Activated CD4-positive, alpha-beta memory T cell treated with anti-CD3 and anti-CD28 coated beads, Interleukin-2, amount 10 ng/mL, durations not matched to agents 7 days and 5 days (primary cell): ENCODE data around the gene RBM33. TPM values are rescaled to one million over a fixed set of nuclear protein-coding genes. Genes with fewer than 3 reads are reported as not detected.
A peak's percentile ranks its signal among the peaks of the same experiment; 100 is the strongest.

Experiments
- CTCF ChIA-PET: fragments of 350-600 bp; sonication (Branson Sonifier 250); formaldehyde crosslinking; loops from one replicate; lab custom pipeline; 2021; ENCODE audit warnings: antibody characterized with exemption, inconsistent platforms; lab: Charles Lee
- POLR2A ChIA-PET: fragments of 350-600 bp; sonication (Branson Sonifier 250); formaldehyde crosslinking; loops from one replicate; lab custom pipeline; 2021; ENCODE audit warnings: antibody characterized with exemption; lab: Charles Lee
- DNase-seq: peaks from one replicate; pipeline ENCODE4 v3.0.0-alpha.2; 2020
- H3K27ac Mint-ChIP-seq: one replicate; pipeline ENCODE4 v1.8.0; 2021; ENCODE audit warnings: mild to moderate bottlenecking, mixed read lengths
- H3K27me3 Mint-ChIP-seq: one replicate; pipeline ENCODE4 v1.8.0; 2021; ENCODE audit warnings: mixed read lengths
- H3K36me3 Mint-ChIP-seq: one replicate; pipeline ENCODE4 v1.8.0; 2021; ENCODE audit warnings: low read depth, mixed read lengths
- H3K4me1 Mint-ChIP-seq: one replicate; pipeline ENCODE4 v1.8.0; 2021; ENCODE audit warnings: mixed read lengths
- H3K4me3 Mint-ChIP-seq: one replicate; pipeline ENCODE4 v1.8.0; 2021; ENCODE audit warnings: mild to moderate bottlenecking, mixed read lengths
- H3K9me3 Mint-ChIP-seq: one replicate; pipeline ENCODE4 v1.8.0; 2021; ENCODE audit warnings: mixed read lengths
- total RNA-seq, 2 experiments: library from RNA; stranded (reverse); gene quantifications; one replicate each; pipeline ENCODE4 v1.2.3, GENCODE V29; 2021

The RBM33 gene
- total RNA-seq, 2 experiments from 2014 or later = 75.8 to 76.5 TPM

GRCh38 chr7:155750255-155751125, 106.0 kb downstream of the RBM33 start:
- no peak overlapping the region for H3K4me3 Mint-ChIP-seq
- H3K27me3 Mint-ChIP-seq = no peaks in the 10 kb centered on the region
- H3K27ac Mint-ChIP-seq = no peak overlapping the region
- peaks cover 48% of the 10 kb centered on the region for H3K4me1 Mint-ChIP-seq
- CTCF ChIA-PET = interaction anchor here (0.6 to 1.4 kb wide), 4 partner anchors 10 to 151 kb away, joined by 3 read pairs; no protein-coding TSS in a partner anchor
- H3K9me3 Mint-ChIP-seq = no peaks in the 10 kb centered on the region
- POLR2A ChIA-PET = no interaction called here
- peaks cover 45% of the 10 kb centered on the region for H3K36me3 Mint-ChIP-seq
- no peak for DNase-seq

- peaks cover 36% of the 10 kb centered on the region for H3K36me3 Mint-ChIP-seq
- ChIA-PET CTCF (interaction anchor here (1.3 to 1.4 kb wide), 2 partner anchors 16 to 152 kb away, joined by 3 read pairs; no protein-coding TSS in a partner anchor), POLR2A (no interaction called here)
Measured at GRCh38 chr7:155751409-155751808, 106.9 kb downstream of the RBM33 start.

GRCh38 chr7:155752756-155753445, 108.4 kb downstream of the RBM33 start:
- Mint-ChIP-seq H3K36me3 (peaks cover 39% of the 10 kb centered on the region), H3K27ac (no peak overlapping the region), H3K9me3 (peaks cover 2% of the 10 kb centered on the region), H3K4me3 (no peak overlapping the region), H3K27me3 (no peaks in the 10 kb centered on the region), H3K4me1 (peaks cover 43% of the 10 kb centered on the region)
- DNase-seq = no peak
- POLR2A ChIA-PET = no interaction called here
- CTCF ChIA-PET = interaction anchor here (1.3 kb wide), 1 partner anchor 11 kb away, joined by 4 read pairs; no protein-coding TSS in a partner anchor

More at GRCh38 chr7:155751409-155751808, 106.9 kb downstream of the RBM33 start:
- Mint-ChIP-seq H3K9me3 (no peaks in the 10 kb centered on the region), H3K4me3 (no peak overlapping the region), H3K27me3 (no peaks in the 10 kb centered on the region), H3K4me1 (peaks cover 42% of the 10 kb centered on the region), H3K27ac (no peak overlapping the region)
- DNase-seq = no peak

DNA sequence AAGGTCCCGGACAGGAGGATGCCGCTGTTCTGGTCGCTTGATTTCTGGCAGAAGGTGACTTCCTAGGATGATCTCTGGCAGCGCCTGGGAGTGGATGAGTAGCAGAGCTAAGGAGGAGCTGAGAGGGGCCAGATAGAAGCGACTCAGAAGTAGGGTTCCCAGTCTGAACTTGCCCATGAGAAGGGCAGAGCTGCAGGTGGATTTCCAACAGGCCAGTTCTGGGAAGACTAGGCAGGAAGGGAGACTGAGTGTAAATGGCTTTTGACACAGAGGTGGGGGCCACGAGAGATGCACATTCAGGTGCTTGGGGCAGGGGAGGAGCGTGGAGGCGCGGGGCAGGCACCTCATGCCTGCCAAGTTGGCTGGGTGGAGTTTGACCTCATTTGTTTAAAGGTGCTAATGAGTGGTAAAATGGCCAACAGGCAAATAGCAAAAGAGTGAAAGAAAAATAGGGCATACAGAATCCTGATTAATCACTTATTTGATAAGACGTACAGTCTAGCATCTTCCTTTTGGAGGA, 109.0 kb downstream of the RBM33 start:
- H3K9me3 Mint-ChIP-seq = peaks cover 2% of the 10 kb centered on the region
- no peak for DNase-seq
- no peak overlapping the region for H3K4me3 Mint-ChIP-seq
- POLR2A ChIA-PET = interaction anchor here (1.6 kb wide), 1 partner anchor 11 kb away, joined by 4 read pairs; no protein-coding TSS in a partner anchor
- H3K36me3 Mint-ChIP-seq = peaks cover 36% of the 10 kb centered on the region
- CTCF ChIA-PET = interaction anchor here (1.3 to 1.5 kb wide), 2 partner anchors 11 to 155 kb away, joined by 4 to 5 read pairs; no protein-coding TSS in a partner anchor
- H3K27ac Mint-ChIP-seq = no peak overlapping the region
- H3K27me3 Mint-ChIP-seq = no peaks in the 10 kb centered on the region
- H3K4me1 Mint-ChIP-seq = peaks cover 43% of the 10 kb centered on the region

- Mint-ChIP-seq H3K36me3 (peaks cover 42% of the 10 kb centered on the region), H3K27ac (no peak overlapping the region), H3K4me3 (no peak overlapping the region), H3K27me3 (no peaks in the 10 kb centered on the region), H3K9me3 (peaks cover 2% of the 10 kb centered on the region), H3K4me1 (peaks cover 43% of the 10 kb centered on the region)
- DNase-seq = no peak
- ChIA-PET POLR2A (interaction anchor here (1.6 kb wide), 1 partner anchor 10 kb away, joined by 4 read pairs; no protein-coding TSS in a partner anchor), CTCF (interaction anchor here (0.9 to 1.5 kb wide), 3 partner anchors 10 to 155 kb away, joined by 3 to 5 read pairs (median 4); no protein-coding TSS in a partner anchor)
Measured at GRCh38 chr7:155754165-155754564, 109.7 kb downstream of the RBM33 start.

- peaks cover 2% of the 10 kb centered on the region for H3K9me3 Mint-ChIP-seq
- CTCF ChIA-PET = interaction anchor here (0.6 kb wide), 1 partner anchor 10 kb away, joined by 3 read pairs; no protein-coding TSS in a partner anchor
- no peak overlapping the region for H3K27ac Mint-ChIP-seq
- no peak overlapping the region for H3K4me3 Mint-ChIP-seq
- no peaks in the 10 kb centered on the region for H3K27me3 Mint-ChIP-seq
- no peak for DNase-seq
- H3K4me1 Mint-ChIP-seq = peaks cover 38% of the 10 kb centered on the region
- POLR2A ChIA-PET = interaction anchor here (1.6 kb wide), 1 partner anchor 9 kb away, joined by 4 read pairs; no protein-coding TSS in a partner anchor
- H3K36me3 Mint-ChIP-seq = peaks cover 41% of the 10 kb centered on the region
Measured at GRCh38 chr7:155755026-155755425, 110.6 kb downstream of the RBM33 start.

GRCh38 chr7:155756322-155756721, 111.9 kb downstream of the RBM33 start:
- no peak for DNase-seq
- Mint-ChIP-seq H3K27me3 (no peaks in the 10 kb centered on the region), H3K4me3 (no peak overlapping the region), H3K4me1 (peaks cover 36% of the 10 kb centered on the region), H3K9me3 (peaks cover 2% of the 10 kb centered on the region), H3K36me3 (peaks cover 48% of the 10 kb centered on the region), H3K27ac (no peak overlapping the region)
- CTCF ChIA-PET = no interaction called here
- POLR2A ChIA-PET = interaction anchor here (1.0 kb wide), 1 partner anchor 112 kb away, joined by 3 read pairs; the partner anchor contains the start of gene RBM33

DNA sequence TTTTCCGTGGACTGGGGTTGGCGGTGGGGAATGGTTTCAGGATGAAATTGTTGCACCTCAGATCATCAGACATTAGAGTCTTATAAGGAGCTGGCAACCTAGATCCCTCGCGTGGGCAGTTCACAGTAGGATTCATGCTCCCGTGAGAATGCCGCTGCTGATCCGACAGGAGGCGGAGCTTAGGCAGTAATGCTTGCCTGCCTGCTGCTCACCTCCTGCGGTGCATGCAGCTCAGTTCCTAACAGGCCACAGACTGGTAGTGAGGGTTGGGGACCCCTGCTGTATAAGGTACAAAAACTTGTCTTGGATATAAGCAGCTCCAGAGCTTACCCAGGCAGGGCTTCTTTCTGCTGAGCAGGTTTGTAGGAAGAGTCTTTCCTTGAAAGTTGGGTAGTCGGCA, 113.9 kb downstream of the RBM33 start:
- no peak for DNase-seq
- H3K9me3 Mint-ChIP-seq = peaks cover 2% of the 10 kb centered on the region
- CTCF ChIA-PET = interaction anchor here (1.1 to 2.0 kb wide), 2 partner anchors 9 to 159 kb away, joined by 3 to 6 read pairs; no protein-coding TSS in a partner anchor
- peaks cover 39% of the 10 kb centered on the region for H3K4me1 Mint-ChIP-seq
- no peak overlapping the region for H3K27ac Mint-ChIP-seq
- H3K4me3 Mint-ChIP-seq = no peak overlapping the region
- H3K36me3 Mint-ChIP-seq = peaks cover 53% of the 10 kb centered on the region
- POLR2A ChIA-PET = interaction anchor here (1.2 kb wide), 1 partner anchor 9 kb away, joined by 3 read pairs; no protein-coding TSS in a partner anchor
- no peaks in the 10 kb centered on the region for H3K27me3 Mint-ChIP-seq

- DNase-seq = no peak
- Mint-ChIP-seq H3K4me3 (no peak overlapping the region), H3K27me3 (no peaks in the 10 kb centered on the region), H3K36me3 (peaks cover 62% of the 10 kb centered on the region), H3K9me3 (peaks cover 2% of the 10 kb centered on the region), H3K27ac (no peak overlapping the region), H3K4me1 (peaks cover 44% of the 10 kb centered on the region)
- ChIA-PET POLR2A (no interaction called here), CTCF (interaction anchor here (0.7 to 5.1 kb wide), 2 partner anchors 8 to 161 kb away, joined by 3 to 30 read pairs; no protein-coding TSS in a partner anchor)
Measured at GRCh38 chr7:155759740-155760430, 115.4 kb downstream of the RBM33 start.

GRCh38 chr7:155761162-155761561, 116.7 kb downstream of the RBM33 start:
- CTCF ChIA-PET = interaction anchor here (5.1 kb wide), 1 partner anchor 162 kb away, joined by 30 read pairs; no protein-coding TSS in a partner anchor
- H3K27me3 Mint-ChIP-seq = no peaks in the 10 kb centered on the region
- POLR2A ChIA-PET = interaction anchor here (3.7 kb wide), 1 partner anchor 117 kb away, joined by 16 read pairs; the partner anchor contains the start of gene RBM33
- no peak overlapping the region for H3K27ac Mint-ChIP-seq
- no peak for DNase-seq
- H3K4me1 Mint-ChIP-seq = peaks cover 51% of the 10 kb centered on the region
- no peak overlapping the region for H3K4me3 Mint-ChIP-seq
- H3K36me3 Mint-ChIP-seq = peaks cover 68% of the 10 kb centered on the region
- H3K9me3 Mint-ChIP-seq = peaks cover 2% of the 10 kb centered on the region

- no peak for DNase-seq
- ChIA-PET CTCF (interaction anchor here (5.1 kb wide), 1 partner anchor 163 kb away, joined by 30 read pairs; no protein-coding TSS in a partner anchor), POLR2A (interaction anchor here (1.4 to 3.7 kb wide), 2 partner anchors 12 to 118 kb away, joined by 3 to 16 read pairs; partner anchors contain the start of gene RBM33)
- H3K27ac Mint-ChIP-seq = peak overlapping the region; percentile 99
- peaks cover 2% of the 10 kb centered on the region for H3K9me3 Mint-ChIP-seq
- peaks cover 49% of the 10 kb centered on the region for H3K4me1 Mint-ChIP-seq
- H3K27me3 Mint-ChIP-seq = no peaks in the 10 kb centered on the region
- no peak overlapping the region for H3K4me3 Mint-ChIP-seq
- H3K36me3 Mint-ChIP-seq = peaks cover 71% of the 10 kb centered on the region
Measured at GRCh38 chr7:155762036-155762435, 117.6 kb downstream of the RBM33 start.
